HEK293 (cell line): Measurements from ENCODE around the gene WDR20.
"Not testable (repeated sequence)": the region's sequence is repeated elsewhere in the genome, so short reads cannot be mapped to it uniquely, and the experiment has no call there.

ENCODE experiments used
- CTCF ChIP-seq: fragments of 450-650 bp; formaldehyde crosslinking; IDR thresholded peaks from 2 replicates; pipeline ENCODE4 v1.5.1; 2016; ENCODE audit warnings: missing biosample characterization, missing genetic modification characterization
- PRDM1 ChIP-seq: fragments of 450-650 bp; formaldehyde crosslinking; IDR thresholded peaks from 2 replicates; pipeline ENCODE4; 2016; ENCODE audit warnings: missing biosample characterization, missing genetic modification characterization
- SETDB1 ChIP-seq: IDR thresholded peaks from one replicate; pipeline ENCODE4 v1.6.1; 2017; ENCODE audit warnings: mild to moderate bottlenecking, low read length, moderate library complexity, mixed read lengths; ENCODE audit not compliant: insufficient read length
- SP3 ChIP-seq: fragments of 450-650 bp; formaldehyde crosslinking; IDR thresholded peaks from 2 replicates; pipeline ENCODE4 v1.5.1; 2016; ENCODE audit warnings: missing biosample characterization, missing genetic modification characterization
- ZBTB20 ChIP-seq: fragments of 450-650 bp; formaldehyde crosslinking; IDR thresholded peaks from 2 replicates; pipeline ENCODE4 v1.5.1; 2016; ENCODE audit warnings: missing biosample characterization, missing genetic modification characterization
- ZBTB21 ChIP-seq: fragments of 450-650 bp; formaldehyde crosslinking; IDR thresholded peaks from 2 replicates; pipeline ENCODE4 v1.5.1; 2017; ENCODE audit warnings: missing biosample characterization, missing genetic modification characterization
- ZNF19 ChIP-seq: fragments of 450-650 bp; formaldehyde crosslinking; IDR thresholded peaks from 2 replicates; pipeline ENCODE4; 2016; ENCODE audit warnings: missing biosample characterization, missing genetic modification characterization, low read depth
- ZNF24 ChIP-seq: fragments of 450-650 bp; formaldehyde crosslinking; IDR thresholded peaks from 2 replicates; pipeline ENCODE4 v1.5.1; 2016; ENCODE audit warnings: missing biosample characterization, missing genetic modification characterization
- ZNF274 ChIP-seq, 2 experiments: fragments of 200-500 bp in 1 of 2; fragments of 450-650 bp in 1 of 2; sonication (Bioruptor generic) in 1 of 2; formaldehyde crosslinking in 1 of 2; IDR thresholded peaks; 2 replicates each; pipeline versions ENCODE4 v1.5.1 to v1.6.1; 2014 to 2016; ENCODE audit warnings: borderline replicate concordance in 1 of 2, inconsistent platforms in 1 of 2, low read length in 1 of 2, missing biosample characterization in 1 of 2, missing genetic modification characterization in 1 of 2
- ZNF404 ChIP-seq: fragments of 450-650 bp; formaldehyde crosslinking; IDR thresholded peaks from 2 replicates; pipeline ENCODE4 v1.5.1; 2017; ENCODE audit warnings: missing biosample characterization, missing genetic modification characterization
- ZNF513 ChIP-seq: fragments of 450-650 bp; IDR thresholded peaks from 2 replicates; pipeline ENCODE4 v1.5.1; 2018; ENCODE audit warnings: missing biosample characterization, missing genetic modification characterization
- ZNF571 ChIP-seq: fragments of 450-650 bp; formaldehyde crosslinking; IDR thresholded peaks from 2 replicates; pipeline ENCODE4 v1.5.0; 2017; ENCODE audit warnings: missing biosample characterization, missing genetic modification characterization
- ZNF654 ChIP-seq: fragments of 450-650 bp; formaldehyde crosslinking; IDR thresholded peaks from 2 replicates; pipeline ENCODE4 v1.5.1; 2016; ENCODE audit warnings: low read depth, missing biosample characterization, missing genetic modification characterization

GRCh38 chr14:102172021-102172272 lies 32.2 kb downstream of the WDR20 start:
- not testable (repeated sequence) for TF ChIP-seq ZNF404 (tag by site-specific recombination); CTCF; ZNF274 (IDR thresholded peaks at IDR 0.05; ENCODE audit: low read length); ZNF274 (tag by site-specific recombination; IDR thresholded peaks at IDR 0.05; ENCODE audit: borderline replicate concordance); ZNF571; ZNF24 (tag by site-specific recombination); ZNF19 (tag by site-specific recombination); SP3 (tag by site-specific recombination); ZNF654 (tag by site-specific recombination); PRDM1 (tag by site-specific recombination); ZBTB20 (tag by site-specific recombination); ZNF513; SETDB1; ZBTB21 (tag by site-specific recombination)
